ENCODE results near the gene USP36. TPM values are rescaled to one million over a fixed set of nuclear protein-coding genes. Genes with fewer than 3 reads are reported as not detected.
A peak's percentile ranks its signal among the peaks of the same experiment; 100 is the strongest.
"Not testable (repeated sequence)": the region's sequence is repeated elsewhere in the genome, so short reads cannot be mapped to it uniquely, and the experiment has no call there.

Gene USP36
- total RNA-seq, 1 donor from 2014 or later = 71.2 TPM

DNA sequence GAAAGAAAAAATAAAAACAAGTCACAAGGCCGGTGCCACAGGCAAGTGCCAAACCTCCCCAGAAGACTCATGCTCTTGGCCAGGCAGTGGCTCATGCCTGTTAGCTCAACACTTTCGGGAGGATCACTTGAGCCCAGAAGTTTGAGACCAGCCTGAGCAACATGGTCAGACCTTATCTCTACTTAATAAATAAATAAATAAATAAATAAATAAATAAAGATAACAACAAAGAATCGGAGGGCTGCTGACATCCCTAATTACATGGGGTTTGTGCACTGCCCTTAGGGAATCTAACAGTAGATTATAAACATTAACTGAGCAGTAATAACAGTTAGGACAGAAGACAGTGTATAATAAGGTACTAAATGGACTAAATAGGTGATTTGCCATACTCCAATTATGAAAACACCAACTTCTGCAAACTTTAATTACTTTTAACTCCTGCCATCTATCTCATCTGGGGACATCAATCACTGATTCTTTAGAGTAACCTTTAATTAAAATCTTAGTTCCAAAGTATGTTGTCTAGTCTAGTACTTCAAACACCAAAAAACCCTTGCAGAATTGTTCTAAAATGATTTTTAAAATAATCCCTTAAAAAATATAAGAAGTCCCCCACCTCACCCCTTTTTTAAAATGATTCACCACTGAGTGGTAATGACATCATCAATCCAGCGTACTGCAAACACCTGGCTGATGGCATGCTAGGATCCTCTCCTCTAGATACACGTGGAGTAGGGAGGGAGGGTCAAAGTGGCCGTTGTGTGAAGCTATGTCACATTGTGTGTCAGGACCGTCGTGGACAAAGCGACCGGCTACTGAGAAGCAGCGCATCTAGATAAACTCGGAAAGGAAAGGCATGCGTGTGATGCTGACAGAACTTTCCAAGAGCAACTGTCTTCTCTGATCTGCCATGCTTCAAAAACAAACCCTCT is 87.0 kb downstream of the USP36 start:
- H3K27me3 ChIP-seq = no peaks in the 10 kb centered on the region
- no peak overlapping the region for H3K4me3 ChIP-seq
- TF ChIP-seq, protein P1, sequence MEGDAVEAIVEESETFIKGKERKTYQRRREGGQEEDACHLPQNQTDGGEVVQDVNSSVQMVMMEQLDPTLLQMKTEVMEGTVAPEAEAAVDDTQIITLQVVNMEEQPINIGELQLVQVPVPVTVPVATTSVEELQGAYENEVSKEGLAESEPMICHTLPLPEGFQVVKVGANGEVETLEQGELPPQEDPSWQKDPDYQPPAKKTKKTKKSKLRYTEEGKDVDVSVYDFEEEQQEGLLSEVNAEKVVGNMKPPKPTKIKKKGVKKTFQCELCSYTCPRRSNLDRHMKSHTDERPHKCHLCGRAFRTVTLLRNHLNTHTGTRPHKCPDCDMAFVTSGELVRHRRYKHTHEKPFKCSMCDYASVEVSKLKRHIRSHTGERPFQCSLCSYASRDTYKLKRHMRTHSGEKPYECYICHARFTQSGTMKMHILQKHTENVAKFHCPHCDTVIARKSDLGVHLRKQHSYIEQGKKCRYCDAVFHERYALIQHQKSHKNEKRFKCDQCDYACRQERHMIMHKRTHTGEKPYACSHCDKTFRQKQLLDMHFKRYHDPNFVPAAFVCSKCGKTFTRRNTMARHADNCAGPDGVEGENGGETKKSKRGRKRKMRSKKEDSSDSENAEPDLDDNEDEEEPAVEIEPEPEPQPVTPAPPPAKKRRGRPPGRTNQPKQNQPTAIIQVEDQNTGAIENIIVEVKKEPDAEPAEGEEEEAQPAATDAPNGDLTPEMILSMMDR (IDR thresholded peaks at IDR 0.05) = no peak
- TF ChIP-seq POLR2A (IDR thresholded peaks at IDR 0.05) (no peak), POLR2AphosphoS5 (IDR thresholded peaks at IDR 0.05; ENCODE audit: insufficient read depth in 1 of 2, low read depth in 1 of 2) (no peak)
- no peak for DNase-seq (ENCODE audit: extremely low spot score in 2 of 2)
- H3K9me3 ChIP-seq = no peaks in the 10 kb centered on the region
- peaks cover 15% of the 10 kb centered on the region for H3K4me1 ChIP-seq
- no peaks in the 10 kb centered on the region for H3K36me3 ChIP-seq
- no peak overlapping the region for H3K27ac ChIP-seq
- intact Hi-C loops (cut with DNase I) = no loop called here

DNA sequence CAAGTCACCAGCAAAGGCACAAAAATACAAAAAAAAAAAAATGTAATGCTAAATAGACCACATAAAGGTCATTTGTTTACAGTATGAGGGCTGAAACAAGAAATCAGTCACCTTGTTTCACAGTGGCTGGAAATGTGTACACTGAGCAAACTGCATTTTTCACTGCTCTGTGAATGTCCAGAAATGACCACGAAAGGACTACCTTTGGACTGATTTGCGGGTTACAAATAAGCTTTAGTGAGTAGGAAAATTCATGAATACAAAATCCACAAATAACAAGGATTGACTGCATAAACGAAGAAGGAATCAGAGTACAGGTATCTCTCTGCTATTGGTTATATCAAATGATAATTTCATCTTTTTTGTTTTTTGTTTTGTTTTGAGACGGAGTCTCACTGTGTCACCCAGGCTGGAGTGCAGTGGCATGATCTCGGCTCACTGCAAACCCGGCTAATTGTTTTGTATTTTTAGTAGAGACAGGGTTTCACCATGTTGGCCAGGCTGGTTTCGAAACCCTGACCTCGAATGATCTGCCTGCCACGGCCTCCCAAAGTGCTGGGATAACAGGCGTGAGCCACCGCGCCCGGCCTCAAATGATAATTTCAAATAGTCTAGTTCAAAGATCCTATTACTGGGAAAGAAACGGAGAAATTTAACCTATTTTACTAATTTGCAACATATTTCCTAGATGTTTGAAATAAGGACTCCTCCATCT is 89.0 kb downstream of the USP36 start:
- H3K27me3 ChIP-seq = no peaks in the 10 kb centered on the region
- DNase-seq (ENCODE audit: extremely low spot score in 2 of 2) = no peak
- H3K9me3 ChIP-seq = no peaks in the 10 kb centered on the region
- H3K4me3 ChIP-seq = no peak overlapping the region
- intact Hi-C loops (cut with DNase I) = no loop called here
- TF ChIP-seq POLR2A (IDR thresholded peaks at IDR 0.05) (no peak), POLR2AphosphoS5 (IDR thresholded peaks at IDR 0.05; ENCODE audit: insufficient read depth in 1 of 2, low read depth in 1 of 2) (no peak)
- TF ChIP-seq, protein P1 (IDR thresholded peaks at IDR 0.05) = no peak
- peaks cover 27% of the 10 kb centered on the region for H3K4me1 ChIP-seq
- no peak overlapping the region for H3K27ac ChIP-seq
- no peaks in the 10 kb centered on the region for H3K36me3 ChIP-seq

DNA sequence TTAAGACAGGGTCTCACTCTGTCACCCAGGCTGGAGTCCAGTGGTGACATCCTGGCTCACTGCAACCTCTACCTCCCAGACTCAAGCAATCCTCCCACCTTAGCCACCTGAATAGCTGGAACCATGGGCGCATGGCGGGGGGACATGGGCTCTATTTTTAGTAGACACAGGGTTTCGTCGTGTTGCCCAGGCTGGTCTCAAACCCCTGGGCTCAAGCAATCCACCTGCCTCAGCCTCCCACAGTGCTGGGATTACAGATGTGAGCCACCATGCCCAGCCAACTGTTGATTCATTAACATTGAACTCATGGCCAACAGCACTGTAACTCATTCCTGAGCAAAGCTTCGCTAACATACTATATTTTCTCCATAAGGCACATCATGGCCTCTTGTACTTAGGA is 89.6 kb downstream of the USP36 start:
- intact Hi-C loops (cut with DNase I); DNase-seq (ENCODE audit: extremely low spot score in 2 of 2): not testable (repeated sequence)

DNA sequence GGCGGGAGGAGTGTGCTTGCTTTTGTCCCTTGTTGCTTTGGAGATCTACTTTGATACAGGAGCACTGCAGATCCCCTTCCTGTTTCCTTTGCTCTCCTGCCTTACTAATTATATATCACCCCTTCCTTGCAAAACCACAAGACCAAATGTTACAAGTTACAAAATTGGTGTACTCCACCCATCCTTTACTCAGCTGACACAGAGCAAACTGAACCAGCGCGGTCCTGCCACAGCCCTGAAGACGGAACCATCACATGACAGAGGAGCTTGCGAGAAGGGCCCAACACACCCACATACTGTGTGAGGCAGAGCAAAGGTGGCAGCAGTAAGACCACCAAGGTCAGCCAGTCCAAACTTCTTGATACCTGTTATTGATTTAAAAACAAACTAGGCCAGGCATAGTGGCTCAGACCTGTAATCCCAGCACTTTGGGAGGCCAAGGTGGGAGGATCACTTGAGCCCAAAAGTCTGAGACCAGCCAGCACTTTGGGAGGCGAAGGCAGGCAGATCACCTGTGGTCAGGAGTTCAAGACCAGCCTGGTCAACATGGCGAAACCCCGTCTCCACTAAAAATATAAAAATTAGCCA is 91.8 kb downstream of the USP36 start:
- DNase-seq (ENCODE audit: extremely low spot score in 2 of 2) = peak in 1 of 2 donors; percentile 93
- TF ChIP-seq POLR2A (IDR thresholded peaks at IDR 0.05) (no peak), POLR2AphosphoS5 (IDR thresholded peaks at IDR 0.05; ENCODE audit: insufficient read depth in 1 of 2, low read depth in 1 of 2) (peak; percentile 48 to 95)
- TF ChIP-seq, protein P1 (IDR thresholded peaks at IDR 0.05) = no peak
- H3K4me3 ChIP-seq = no peak overlapping the region
- no peaks in the 10 kb centered on the region for H3K27me3 ChIP-seq
- no peaks in the 10 kb centered on the region for H3K36me3 ChIP-seq
- peak overlapping the region; percentile 92 for H3K27ac ChIP-seq
- intact Hi-C loops (cut with DNase I) = no loop called here
- peaks cover 47% of the 10 kb centered on the region for H3K4me1 ChIP-seq
- no peaks in the 10 kb centered on the region for H3K9me3 ChIP-seq

More for the DNA sequence above, 89.6 kb downstream of the USP36 start:
- H3K4me3 ChIP-seq, H3K27ac ChIP-seq, H3K9me3 ChIP-seq, H3K27me3 ChIP-seq, H3K36me3 ChIP-seq: not testable (repeated sequence)
- peaks cover 33% of the 10 kb centered on the region for H3K4me1 ChIP-seq

DNA sequence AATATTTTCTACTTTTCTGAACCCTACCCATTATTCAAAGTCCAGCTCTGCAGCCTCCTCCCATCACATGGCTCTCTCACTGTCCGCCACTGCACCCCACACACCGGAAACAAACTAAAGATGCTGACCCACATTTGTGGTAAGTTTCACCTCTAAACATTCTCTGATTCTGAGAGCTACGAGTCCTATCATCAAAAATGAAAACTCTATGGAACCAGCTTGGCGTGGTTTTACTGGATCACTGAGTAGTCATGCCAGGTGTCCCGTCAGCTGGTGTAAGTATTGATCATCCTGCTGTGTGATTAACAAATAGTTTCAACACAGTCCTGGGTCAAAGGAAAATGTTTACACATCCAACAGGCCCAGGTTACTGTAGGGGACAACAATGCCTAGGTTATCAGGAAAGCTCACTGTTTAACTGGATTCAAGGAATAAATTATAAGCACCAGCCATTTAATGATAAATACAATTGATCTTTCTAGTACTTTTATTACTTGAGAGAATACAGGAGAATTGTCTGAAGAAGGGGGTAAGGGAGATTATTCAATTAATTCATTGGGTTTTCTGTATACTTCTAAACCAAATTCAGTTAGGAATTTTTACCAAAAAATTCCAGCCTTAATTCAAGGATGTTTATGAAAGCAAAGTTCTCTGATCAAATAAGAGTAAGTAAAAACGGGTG is 92.4 kb downstream of the USP36 start:
- peak overlapping the region; percentile 92 for H3K27ac ChIP-seq
- H3K36me3 ChIP-seq = no peaks in the 10 kb centered on the region
- intact Hi-C loops (cut with DNase I) = no loop called here
- TF ChIP-seq POLR2A (IDR thresholded peaks at IDR 0.05) (no peak), POLR2AphosphoS5 (IDR thresholded peaks at IDR 0.05; ENCODE audit: insufficient read depth in 1 of 2, low read depth in 1 of 2) (no peak)
- TF ChIP-seq, protein P1 (IDR thresholded peaks at IDR 0.05) = no peak
- H3K9me3 ChIP-seq = no peaks in the 10 kb centered on the region
- no peaks in the 10 kb centered on the region for H3K27me3 ChIP-seq
- H3K4me3 ChIP-seq = no peak overlapping the region
- peaks cover 47% of the 10 kb centered on the region for H3K4me1 ChIP-seq
- DNase-seq (ENCODE audit: extremely low spot score in 2 of 2) = no peak

Measured in vagina (tissue), 2 donors.